K562 (cell line): Measurements from ENCODE around the gene RBFA. TPM values are rescaled to one million over a fixed set of nuclear protein-coding genes. Genes with fewer than 3 reads are reported as not detected.

Experiments
- CBX3 ChIP-seq, 2 experiments: IDR thresholded peaks; 1 replicate in 1 of 2; 2 replicates in 1 of 2; pipeline ENCODE4 v1.6.1; 2012; ENCODE audit warnings: inconsistent platforms in 2 of 2, low read length in 2 of 2, borderline replicate concordance in 1 of 2, control low read depth in 1 of 2
- HIVEP1 ChIP-seq: fragments of 250-450 bp; sonication (Bioruptor Pico); IDR thresholded peaks from 2 replicates; pipeline ENCODE4 v1.4.0; 2020; ENCODE audit warnings: mild to moderate bottlenecking
- PHB ChIP-seq: fragments of 250-450 bp; sonication (Bioruptor Pico); IDR thresholded peaks from 2 replicates; pipeline ENCODE4 v1.5.0; 2021
- SMAD2 ChIP-seq: fragments of 150-350 bp; IDR thresholded peaks from 2 replicates; pipeline ENCODE4 v1.6.1; 2014; ENCODE audit warnings: low read depth, mild to moderate bottlenecking, low read length
- ZNF584 ChIP-seq: fragments of 200-800 bp; sonication (Bioruptor generic); IDR thresholded peaks from 2 replicates; pipeline ENCODE4 v1.6.1; 2016; ENCODE audit warnings: low read depth, mild to moderate bottlenecking, missing genetic modification characterization, missing compliant biosample characterization
- polyA plus RNA-seq, 8 experiments: library from polyadenylated mRNA; depleted of rRNA in 4 of 8; stranded (reverse) in 5 of 8; unstranded in 3 of 8; fragments of >200 nt; fragmentation: Nextera tagmentation in 2 of 8; fragmentation: Illumina TruSeq in 1 of 8; extraction: Ambion mirVana in 2 of 8; extraction: Trizol in 1 of 8; gene quantifications; 2 replicates each; pipeline versions ENCODE4 v1.2.1 to v1.2.3, GENCODE V29; 2011 to 2014; ENCODE audit warnings: inconsistent platforms in 1 of 8, missing spikeins in 1 of 8
- total RNA-seq, 7 experiments: library from RNA; depleted of rRNA in 6 of 7; stranded (reverse); fragments of >200 nt in 6 of 7; fragmentation: Illumina TruSeq in 2 of 7; extraction: Trizol in 2 of 7; gene quantifications; 2 replicates each; pipeline versions ENCODE4 v1.2.1 to v1.2.3, GENCODE V29; 2011 to 2021; ENCODE audit warnings: low replicate concordance in 1 of 7
- TF ChIP-seq, protein P1 (sequence below), 3 experiments: IDR thresholded peaks in 2 of 3; conservative IDR thresholded peaks in 1 of 3; 2 replicates each; pipeline ENCODE4 v1.5.1; 2011 to 2012; ENCODE audit warnings: low read length in 3 of 3, mild to moderate bottlenecking in 3 of 3, control low read depth in 2 of 3, improper control_type of control experiment in 1 of 3, inconsistent platforms in 1 of 3, low read depth in 1 of 3, mixed read lengths in 1 of 3, moderate library complexity in 1 of 3; ENCODE audit not compliant: insufficient read depth in 2 of 3
- TF ChIP-seq, protein P2 (sequence below): sonication (generic); formaldehyde crosslinking; IDR thresholded peaks from 2 replicates; pipeline ENCODE4 v1.8.1; 2023; ENCODE audit warnings: missing genetic modification reagents, mild to moderate bottlenecking, borderline replicate concordance
- TF ChIP-seq, protein P3 (sequence below): fragments of 450-650 bp; IDR thresholded peaks from 2 replicates; pipeline ENCODE4 v1.6.1; 2016; ENCODE audit warnings: mild to moderate bottlenecking, moderate library complexity

The RBFA gene
- total and polyA plus RNA-seq, 9 of the 15 experiments (the other 6 are each of a cell fraction or from before 2014, with no cell fraction given): 3.4 to 41.9 (median 25.8) TPM

DNA sequence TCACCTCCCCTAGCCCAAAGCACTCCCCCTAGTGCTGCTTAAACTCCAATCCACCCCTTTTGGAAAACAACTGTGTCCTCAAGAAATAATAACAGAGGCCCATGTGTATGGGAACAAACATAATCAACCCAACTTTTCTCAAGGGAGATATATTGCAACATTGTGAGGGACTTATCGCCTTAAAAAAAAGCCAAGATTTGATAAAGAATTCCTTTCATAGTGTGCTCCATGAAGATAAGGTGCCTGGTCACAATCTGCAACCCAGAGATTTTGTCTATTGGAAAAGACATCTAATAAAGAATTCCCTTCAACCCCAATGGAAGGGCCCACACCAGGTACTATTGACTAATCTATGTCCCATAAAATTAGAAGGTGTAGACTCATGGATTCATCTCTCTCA is 4.5 kb upstream of the RBFA start (continued):
- TF ChIP-seq, protein P1, sequence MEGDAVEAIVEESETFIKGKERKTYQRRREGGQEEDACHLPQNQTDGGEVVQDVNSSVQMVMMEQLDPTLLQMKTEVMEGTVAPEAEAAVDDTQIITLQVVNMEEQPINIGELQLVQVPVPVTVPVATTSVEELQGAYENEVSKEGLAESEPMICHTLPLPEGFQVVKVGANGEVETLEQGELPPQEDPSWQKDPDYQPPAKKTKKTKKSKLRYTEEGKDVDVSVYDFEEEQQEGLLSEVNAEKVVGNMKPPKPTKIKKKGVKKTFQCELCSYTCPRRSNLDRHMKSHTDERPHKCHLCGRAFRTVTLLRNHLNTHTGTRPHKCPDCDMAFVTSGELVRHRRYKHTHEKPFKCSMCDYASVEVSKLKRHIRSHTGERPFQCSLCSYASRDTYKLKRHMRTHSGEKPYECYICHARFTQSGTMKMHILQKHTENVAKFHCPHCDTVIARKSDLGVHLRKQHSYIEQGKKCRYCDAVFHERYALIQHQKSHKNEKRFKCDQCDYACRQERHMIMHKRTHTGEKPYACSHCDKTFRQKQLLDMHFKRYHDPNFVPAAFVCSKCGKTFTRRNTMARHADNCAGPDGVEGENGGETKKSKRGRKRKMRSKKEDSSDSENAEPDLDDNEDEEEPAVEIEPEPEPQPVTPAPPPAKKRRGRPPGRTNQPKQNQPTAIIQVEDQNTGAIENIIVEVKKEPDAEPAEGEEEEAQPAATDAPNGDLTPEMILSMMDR (IDR thresholded peaks at IDR 0.05 in 2 of 3, conservative IDR thresholded peaks at IDR 0.05 in 1 of 3; ENCODE audit: insufficient read depth in 2 of 3, low read depth in 1 of 3, low read length in 3 of 3): 0 out of 6 replicates have a peak, but pooled peaks of 1 of the 3 experiments have one; percentile 4
- TF ChIP-seq, protein P2, sequence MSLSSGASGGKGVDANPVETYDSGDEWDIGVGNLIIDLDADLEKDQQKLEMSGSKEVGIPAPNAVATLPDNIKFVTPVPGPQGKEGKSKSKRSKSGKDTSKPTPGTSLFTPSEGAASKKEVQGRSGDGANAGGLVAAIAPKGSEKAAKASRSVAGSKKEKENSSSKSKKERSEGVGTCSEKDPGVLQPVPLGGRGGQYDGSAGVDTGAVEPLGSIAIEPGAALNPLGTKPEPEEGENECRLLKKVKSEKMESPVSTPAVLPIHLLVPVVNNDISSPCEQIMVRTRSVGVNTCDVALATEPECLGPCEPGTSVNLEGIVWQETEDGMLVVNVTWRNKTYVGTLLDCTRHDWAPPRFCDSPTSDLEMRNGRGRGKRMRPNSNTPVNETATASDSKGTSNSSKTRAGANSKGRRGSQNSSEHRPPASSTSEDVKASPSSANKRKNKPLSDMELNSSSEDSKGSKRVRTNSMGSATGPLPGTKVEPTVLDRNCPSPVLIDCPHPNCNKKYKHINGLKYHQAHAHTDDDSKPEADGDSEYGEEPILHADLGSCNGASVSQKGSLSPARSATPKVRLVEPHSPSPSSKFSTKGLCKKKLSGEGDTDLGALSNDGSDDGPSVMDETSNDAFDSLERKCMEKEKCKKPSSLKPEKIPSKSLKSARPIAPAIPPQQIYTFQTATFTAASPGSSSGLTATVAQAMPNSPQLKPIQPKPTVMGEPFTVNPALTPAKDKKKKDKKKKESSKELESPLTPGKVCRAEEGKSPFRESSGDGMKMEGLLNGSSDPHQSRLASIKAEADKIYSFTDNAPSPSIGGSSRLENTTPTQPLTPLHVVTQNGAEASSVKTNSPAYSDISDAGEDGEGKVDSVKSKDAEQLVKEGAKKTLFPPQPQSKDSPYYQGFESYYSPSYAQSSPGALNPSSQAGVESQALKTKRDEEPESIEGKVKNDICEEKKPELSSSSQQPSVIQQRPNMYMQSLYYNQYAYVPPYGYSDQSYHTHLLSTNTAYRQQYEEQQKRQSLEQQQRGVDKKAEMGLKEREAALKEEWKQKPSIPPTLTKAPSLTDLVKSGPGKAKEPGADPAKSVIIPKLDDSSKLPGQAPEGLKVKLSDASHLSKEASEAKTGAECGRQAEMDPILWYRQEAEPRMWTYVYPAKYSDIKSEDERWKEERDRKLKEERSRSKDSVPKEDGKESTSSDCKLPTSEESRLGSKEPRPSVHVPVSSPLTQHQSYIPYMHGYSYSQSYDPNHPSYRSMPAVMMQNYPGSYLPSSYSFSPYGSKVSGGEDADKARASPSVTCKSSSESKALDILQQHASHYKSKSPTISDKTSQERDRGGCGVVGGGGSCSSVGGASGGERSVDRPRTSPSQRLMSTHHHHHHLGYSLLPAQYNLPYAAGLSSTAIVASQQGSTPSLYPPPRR (CRISPR knock-in tag): no peak
- TF ChIP-seq PHB (no peak), CBX3 (IDR thresholded peaks at IDR 0.05; ENCODE audit: borderline replicate concordance in 1 of 2, low read length in 2 of 2) (no peak), HIVEP1 (CRISPR knock-in tag) (no peak), SMAD2 (no peak), ZNF584 (CRISPR knock-in tag) (no peak)
- TF ChIP-seq, protein P3, sequence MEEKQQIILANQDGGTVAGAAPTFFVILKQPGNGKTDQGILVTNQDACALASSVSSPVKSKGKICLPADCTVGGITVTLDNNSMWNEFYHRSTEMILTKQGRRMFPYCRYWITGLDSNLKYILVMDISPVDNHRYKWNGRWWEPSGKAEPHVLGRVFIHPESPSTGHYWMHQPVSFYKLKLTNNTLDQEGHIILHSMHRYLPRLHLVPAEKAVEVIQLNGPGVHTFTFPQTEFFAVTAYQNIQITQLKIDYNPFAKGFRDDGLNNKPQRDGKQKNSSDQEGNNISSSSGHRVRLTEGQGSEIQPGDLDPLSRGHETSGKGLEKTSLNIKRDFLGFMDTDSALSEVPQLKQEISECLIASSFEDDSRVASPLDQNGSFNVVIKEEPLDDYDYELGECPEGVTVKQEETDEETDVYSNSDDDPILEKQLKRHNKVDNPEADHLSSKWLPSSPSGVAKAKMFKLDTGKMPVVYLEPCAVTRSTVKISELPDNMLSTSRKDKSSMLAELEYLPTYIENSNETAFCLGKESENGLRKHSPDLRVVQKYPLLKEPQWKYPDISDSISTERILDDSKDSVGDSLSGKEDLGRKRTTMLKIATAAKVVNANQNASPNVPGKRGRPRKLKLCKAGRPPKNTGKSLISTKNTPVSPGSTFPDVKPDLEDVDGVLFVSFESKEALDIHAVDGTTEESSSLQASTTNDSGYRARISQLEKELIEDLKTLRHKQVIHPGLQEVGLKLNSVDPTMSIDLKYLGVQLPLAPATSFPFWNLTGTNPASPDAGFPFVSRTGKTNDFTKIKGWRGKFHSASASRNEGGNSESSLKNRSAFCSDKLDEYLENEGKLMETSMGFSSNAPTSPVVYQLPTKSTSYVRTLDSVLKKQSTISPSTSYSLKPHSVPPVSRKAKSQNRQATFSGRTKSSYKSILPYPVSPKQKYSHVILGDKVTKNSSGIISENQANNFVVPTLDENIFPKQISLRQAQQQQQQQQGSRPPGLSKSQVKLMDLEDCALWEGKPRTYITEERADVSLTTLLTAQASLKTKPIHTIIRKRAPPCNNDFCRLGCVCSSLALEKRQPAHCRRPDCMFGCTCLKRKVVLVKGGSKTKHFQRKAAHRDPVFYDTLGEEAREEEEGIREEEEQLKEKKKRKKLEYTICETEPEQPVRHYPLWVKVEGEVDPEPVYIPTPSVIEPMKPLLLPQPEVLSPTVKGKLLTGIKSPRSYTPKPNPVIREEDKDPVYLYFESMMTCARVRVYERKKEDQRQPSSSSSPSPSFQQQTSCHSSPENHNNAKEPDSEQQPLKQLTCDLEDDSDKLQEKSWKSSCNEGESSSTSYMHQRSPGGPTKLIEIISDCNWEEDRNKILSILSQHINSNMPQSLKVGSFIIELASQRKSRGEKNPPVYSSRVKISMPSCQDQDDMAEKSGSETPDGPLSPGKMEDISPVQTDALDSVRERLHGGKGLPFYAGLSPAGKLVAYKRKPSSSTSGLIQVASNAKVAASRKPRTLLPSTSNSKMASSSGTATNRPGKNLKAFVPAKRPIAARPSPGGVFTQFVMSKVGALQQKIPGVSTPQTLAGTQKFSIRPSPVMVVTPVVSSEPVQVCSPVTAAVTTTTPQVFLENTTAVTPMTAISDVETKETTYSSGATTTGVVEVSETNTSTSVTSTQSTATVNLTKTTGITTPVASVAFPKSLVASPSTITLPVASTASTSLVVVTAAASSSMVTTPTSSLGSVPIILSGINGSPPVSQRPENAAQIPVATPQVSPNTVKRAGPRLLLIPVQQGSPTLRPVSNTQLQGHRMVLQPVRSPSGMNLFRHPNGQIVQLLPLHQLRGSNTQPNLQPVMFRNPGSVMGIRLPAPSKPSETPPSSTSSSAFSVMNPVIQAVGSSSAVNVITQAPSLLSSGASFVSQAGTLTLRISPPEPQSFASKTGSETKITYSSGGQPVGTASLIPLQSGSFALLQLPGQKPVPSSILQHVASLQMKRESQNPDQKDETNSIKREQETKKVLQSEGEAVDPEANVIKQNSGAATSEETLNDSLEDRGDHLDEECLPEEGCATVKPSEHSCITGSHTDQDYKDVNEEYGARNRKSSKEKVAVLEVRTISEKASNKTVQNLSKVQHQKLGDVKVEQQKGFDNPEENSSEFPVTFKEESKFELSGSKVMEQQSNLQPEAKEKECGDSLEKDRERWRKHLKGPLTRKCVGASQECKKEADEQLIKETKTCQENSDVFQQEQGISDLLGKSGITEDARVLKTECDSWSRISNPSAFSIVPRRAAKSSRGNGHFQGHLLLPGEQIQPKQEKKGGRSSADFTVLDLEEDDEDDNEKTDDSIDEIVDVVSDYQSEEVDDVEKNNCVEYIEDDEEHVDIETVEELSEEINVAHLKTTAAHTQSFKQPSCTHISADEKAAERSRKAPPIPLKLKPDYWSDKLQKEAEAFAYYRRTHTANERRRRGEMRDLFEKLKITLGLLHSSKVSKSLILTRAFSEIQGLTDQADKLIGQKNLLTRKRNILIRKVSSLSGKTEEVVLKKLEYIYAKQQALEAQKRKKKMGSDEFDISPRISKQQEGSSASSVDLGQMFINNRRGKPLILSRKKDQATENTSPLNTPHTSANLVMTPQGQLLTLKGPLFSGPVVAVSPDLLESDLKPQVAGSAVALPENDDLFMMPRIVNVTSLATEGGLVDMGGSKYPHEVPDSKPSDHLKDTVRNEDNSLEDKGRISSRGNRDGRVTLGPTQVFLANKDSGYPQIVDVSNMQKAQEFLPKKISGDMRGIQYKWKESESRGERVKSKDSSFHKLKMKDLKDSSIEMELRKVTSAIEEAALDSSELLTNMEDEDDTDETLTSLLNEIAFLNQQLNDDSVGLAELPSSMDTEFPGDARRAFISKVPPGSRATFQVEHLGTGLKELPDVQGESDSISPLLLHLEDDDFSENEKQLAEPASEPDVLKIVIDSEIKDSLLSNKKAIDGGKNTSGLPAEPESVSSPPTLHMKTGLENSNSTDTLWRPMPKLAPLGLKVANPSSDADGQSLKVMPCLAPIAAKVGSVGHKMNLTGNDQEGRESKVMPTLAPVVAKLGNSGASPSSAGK: no peak
